WERI-Rb-1 (cell line): Measurements from ENCODE around the gene AHRR.
"Not testable (repeated sequence)": the region's sequence is repeated elsewhere in the genome, so short reads cannot be mapped to it uniquely, and the experiment has no call there.

Source experiments
- DNase-seq: peaks from one replicate; pipeline ENCODE4 v3.0.0-alpha.2; 2020
- H3K27ac ChIP-seq: fragments of 250-450 bp; sonication (Bioruptor Pico); 2 replicates; pipeline ENCODE4 v1.5.1; 2020; ENCODE audit warnings: mild to moderate bottlenecking, moderate library complexity
- H3K27me3 ChIP-seq: fragments of 250-450 bp; sonication (Bioruptor Pico); 2 replicates; pipeline ENCODE4 v1.5.1; 2021; ENCODE audit warnings: mild to moderate bottlenecking, low read depth, moderate library complexity; ENCODE audit not compliant: insufficient read depth, severe bottlenecking
- H3K36me3 ChIP-seq: fragments of 250-450 bp; sonication (Bioruptor Pico); 2 replicates; pipeline ENCODE4 v1.5.1; 2020; ENCODE audit warnings: mild to moderate bottlenecking, moderate library complexity
- H3K4me3 ChIP-seq: 2 replicates; pipeline ENCODE4 v1.5.1; 2011; ENCODE audit warnings: low read depth, mild to moderate bottlenecking, control low read depth, low read length
- H3K9me3 ChIP-seq: fragments of 250-450 bp; sonication (Bioruptor Pico); 2 replicates; pipeline ENCODE4 v1.5.1; 2021; ENCODE audit warnings: mild to moderate bottlenecking, moderate library complexity; ENCODE audit not compliant: severe bottlenecking
- TF ChIP-seq, protein P1 (sequence below): IDR thresholded peaks from 2 replicates; pipeline ENCODE4 v1.5.1; 2011; ENCODE audit warnings: low read depth, mild to moderate bottlenecking, control low read depth, inconsistent platforms, low read length

AHRR gene

DNA sequence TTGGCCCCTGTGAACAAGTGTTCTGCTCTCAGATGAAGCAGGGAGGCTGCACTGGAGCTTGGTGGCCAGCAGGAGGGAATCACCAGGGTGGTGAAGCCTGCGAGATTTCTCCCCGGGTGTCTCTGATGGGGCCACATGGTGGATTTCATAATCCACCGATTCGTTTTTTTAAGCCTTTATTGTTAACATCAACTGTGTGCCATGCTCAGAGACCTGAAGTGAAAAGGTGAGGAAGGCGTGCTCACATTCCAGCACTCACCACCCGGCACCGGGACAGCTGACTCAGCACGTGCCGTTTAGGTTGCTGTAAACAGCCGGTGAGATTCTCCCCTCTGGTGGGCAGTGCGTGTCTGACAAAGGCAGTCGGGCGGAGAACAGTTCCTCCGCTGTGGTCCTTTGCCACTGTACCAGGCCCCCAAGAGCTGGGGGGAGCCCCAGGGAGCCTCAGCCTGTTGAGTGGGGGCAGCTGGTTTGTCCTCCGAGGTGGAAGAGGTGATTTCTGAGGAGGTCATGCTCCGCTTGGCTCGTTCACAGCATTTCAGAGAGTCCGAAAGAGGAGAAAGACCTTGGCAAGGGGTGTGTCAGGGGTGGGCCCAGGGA lies 12.7 kb upstream of the AHRR start:
- TF ChIP-seq, protein P1, sequence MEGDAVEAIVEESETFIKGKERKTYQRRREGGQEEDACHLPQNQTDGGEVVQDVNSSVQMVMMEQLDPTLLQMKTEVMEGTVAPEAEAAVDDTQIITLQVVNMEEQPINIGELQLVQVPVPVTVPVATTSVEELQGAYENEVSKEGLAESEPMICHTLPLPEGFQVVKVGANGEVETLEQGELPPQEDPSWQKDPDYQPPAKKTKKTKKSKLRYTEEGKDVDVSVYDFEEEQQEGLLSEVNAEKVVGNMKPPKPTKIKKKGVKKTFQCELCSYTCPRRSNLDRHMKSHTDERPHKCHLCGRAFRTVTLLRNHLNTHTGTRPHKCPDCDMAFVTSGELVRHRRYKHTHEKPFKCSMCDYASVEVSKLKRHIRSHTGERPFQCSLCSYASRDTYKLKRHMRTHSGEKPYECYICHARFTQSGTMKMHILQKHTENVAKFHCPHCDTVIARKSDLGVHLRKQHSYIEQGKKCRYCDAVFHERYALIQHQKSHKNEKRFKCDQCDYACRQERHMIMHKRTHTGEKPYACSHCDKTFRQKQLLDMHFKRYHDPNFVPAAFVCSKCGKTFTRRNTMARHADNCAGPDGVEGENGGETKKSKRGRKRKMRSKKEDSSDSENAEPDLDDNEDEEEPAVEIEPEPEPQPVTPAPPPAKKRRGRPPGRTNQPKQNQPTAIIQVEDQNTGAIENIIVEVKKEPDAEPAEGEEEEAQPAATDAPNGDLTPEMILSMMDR = no peak
- no peak for DNase-seq
- no peaks in the 10 kb centered on the region for H3K27me3 ChIP-seq
- no peak overlapping the region for H3K4me3 ChIP-seq
- no peak overlapping the region for H3K27ac ChIP-seq
- peaks cover 43% of the 10 kb centered on the region for H3K36me3 ChIP-seq
- H3K9me3 ChIP-seq = no peaks in the 10 kb centered on the region

DNA sequence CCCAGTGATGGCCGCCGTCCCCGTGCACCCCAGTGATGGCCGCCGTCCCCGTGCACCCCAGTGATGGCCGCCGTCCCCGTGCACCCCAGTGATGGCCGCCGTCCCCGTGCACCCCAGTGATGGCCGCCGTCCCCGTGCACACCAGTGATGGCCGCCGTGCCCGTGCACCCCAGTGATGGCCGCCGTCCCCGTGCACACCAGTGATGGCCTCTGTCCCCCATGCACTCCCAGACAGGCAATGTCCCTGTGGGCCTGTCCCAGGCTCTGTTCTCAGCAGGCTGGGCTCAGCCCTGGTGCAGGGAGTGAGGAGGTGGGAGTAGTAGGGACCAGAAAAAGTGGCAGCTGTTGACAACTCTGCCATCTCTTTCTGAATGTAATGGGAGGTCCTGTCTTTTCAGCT lies 11.7 kb upstream of the AHRR start:
- H3K27me3 ChIP-seq, H3K4me3 ChIP-seq, H3K9me3 ChIP-seq, H3K27ac ChIP-seq, DNase-seq: not testable (repeated sequence)
- H3K36me3 ChIP-seq = peaks cover 46% of the 10 kb centered on the region

DNA sequence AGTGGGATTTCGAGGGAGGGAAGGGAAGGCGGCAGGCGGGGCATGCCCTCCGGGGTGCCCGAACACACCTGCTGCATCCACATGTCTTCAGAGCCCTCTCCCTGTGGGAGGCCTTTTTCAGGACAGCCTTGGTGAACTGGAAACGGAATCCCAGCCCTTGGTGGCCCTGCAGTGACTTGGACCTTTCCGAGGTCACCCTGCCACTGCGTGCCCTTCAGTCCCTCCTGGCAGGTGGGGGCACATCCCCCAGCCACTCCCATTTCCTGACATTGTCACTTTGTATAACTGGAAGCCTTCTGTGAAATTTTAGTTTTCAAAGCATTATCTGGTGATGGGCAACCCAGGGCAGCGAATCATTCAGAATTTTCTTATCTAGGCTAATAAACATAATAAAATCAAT lies 11.0 kb upstream of the AHRR start:
- H3K36me3 ChIP-seq = peaks cover 47% of the 10 kb centered on the region
- no peak overlapping the region for H3K4me3 ChIP-seq
- TF ChIP-seq, protein P1 = no peak
- no peak overlapping the region for H3K27ac ChIP-seq
- no peaks in the 10 kb centered on the region for H3K9me3 ChIP-seq
- H3K27me3 ChIP-seq = no peaks in the 10 kb centered on the region
- DNase-seq = no peak

DNA sequence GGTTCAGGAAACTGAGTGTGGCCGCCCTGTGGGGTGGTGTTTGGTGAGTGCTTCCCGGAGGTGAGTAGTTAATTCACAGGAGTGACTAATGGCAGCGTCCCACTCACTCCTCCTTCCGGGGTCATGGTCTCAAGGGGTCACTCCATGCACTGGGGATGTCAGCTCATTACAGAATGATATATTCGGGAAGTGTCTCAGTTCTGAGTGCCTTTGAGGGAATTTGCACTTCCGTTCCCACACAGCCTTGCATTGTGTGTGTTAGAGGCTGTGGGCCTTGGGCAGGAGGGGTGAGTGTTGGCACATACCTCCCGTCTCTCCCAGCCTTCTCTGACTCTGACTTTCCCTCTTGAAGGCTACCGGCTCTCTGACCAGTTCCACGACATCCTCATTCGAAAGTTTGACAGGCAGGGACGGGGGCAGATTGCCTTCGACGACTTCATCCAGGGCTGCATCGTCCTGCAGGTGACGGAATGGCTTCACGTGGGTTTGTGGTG lies 10.5 kb upstream of the AHRR start:
- H3K4me3 ChIP-seq = no peak overlapping the region
- DNase-seq = no peak
- TF ChIP-seq, protein P1 = no peak

DNA sequence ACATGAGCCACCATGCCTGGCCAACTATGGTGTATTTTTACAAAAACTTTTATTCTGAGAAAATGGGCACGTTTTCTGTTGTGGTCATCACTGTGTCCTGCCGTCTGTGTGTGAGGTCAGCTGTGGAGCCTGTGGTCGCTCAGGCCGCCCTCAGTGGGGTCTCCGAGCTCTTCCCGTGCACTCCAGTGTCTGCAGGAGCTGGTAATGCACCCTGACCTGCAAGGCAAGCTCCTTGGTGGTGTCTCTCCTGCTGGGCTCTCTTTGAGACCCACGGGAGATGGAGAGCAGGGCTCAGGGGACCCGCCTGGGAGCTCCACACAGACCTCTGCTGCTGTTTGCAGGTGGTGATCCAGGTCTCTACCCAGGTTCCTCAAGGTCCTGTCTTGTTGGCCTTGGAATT lies 9.6 kb upstream of the AHRR start:
- peaks cover 36% of the 10 kb centered on the region for H3K36me3 ChIP-seq
- no peak for DNase-seq
- no peak overlapping the region for H3K27ac ChIP-seq
- no peaks in the 10 kb centered on the region for H3K9me3 ChIP-seq
- no peaks in the 10 kb centered on the region for H3K27me3 ChIP-seq
- H3K4me3 ChIP-seq = no peak overlapping the region
- TF ChIP-seq, protein P1 = no peak

More for the DNA sequence above, 10.5 kb upstream of the AHRR start:
- H3K9me3 ChIP-seq = no peaks in the 10 kb centered on the region
- H3K36me3 ChIP-seq = peaks cover 45% of the 10 kb centered on the region
- H3K27me3 ChIP-seq = no peaks in the 10 kb centered on the region
- no peak overlapping the region for H3K27ac ChIP-seq

DNA sequence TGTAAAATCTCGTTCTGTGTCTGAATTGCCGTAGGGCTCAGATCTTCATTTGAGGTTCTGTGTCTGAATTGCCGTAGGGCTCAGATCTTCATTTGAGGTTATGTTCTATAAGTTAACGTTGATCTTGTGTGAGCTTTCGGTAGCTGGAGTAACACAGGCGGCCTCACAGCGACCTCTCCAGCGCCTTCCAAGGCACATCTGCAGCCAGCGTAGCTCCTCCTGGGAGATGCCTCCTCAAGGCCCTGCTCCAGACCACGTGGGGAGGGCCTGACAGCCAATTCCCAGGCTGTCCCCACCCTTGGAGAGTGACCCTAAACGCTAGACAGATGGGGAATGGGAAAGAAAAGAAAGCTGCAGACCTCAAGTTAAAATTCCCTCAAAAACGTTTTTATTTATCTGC lies 8.7 kb upstream of the AHRR start:
- Histone ChIP-seq H3K9me3 (no peaks in the 10 kb centered on the region), H3K36me3 (peaks cover 30% of the 10 kb centered on the region), H3K4me3 (no peak overlapping the region), H3K27ac (no peak overlapping the region), H3K27me3 (no peaks in the 10 kb centered on the region)
- TF ChIP-seq, protein P1 = no peak
- no peak for DNase-seq
